NCI-H128 (cell line): ENCODE measurements around the gene MRPS23.
"Not testable (repeated sequence)": the region's sequence is repeated elsewhere in the genome, so short reads cannot be mapped to it uniquely, and the experiment has no call there.

Experiments used
- DNase-seq: peaks from one replicate; lab custom pipeline; 2025; ENCODE audit not compliant: unreplicated experiment; lab: John Stamatoyannopoulos, UW

Gene MRPS23

GRCh38 chr17:57864273-57864672 is 14.4 kb upstream of the MRPS23 start:
- DNase-seq, result no peak

DNA sequence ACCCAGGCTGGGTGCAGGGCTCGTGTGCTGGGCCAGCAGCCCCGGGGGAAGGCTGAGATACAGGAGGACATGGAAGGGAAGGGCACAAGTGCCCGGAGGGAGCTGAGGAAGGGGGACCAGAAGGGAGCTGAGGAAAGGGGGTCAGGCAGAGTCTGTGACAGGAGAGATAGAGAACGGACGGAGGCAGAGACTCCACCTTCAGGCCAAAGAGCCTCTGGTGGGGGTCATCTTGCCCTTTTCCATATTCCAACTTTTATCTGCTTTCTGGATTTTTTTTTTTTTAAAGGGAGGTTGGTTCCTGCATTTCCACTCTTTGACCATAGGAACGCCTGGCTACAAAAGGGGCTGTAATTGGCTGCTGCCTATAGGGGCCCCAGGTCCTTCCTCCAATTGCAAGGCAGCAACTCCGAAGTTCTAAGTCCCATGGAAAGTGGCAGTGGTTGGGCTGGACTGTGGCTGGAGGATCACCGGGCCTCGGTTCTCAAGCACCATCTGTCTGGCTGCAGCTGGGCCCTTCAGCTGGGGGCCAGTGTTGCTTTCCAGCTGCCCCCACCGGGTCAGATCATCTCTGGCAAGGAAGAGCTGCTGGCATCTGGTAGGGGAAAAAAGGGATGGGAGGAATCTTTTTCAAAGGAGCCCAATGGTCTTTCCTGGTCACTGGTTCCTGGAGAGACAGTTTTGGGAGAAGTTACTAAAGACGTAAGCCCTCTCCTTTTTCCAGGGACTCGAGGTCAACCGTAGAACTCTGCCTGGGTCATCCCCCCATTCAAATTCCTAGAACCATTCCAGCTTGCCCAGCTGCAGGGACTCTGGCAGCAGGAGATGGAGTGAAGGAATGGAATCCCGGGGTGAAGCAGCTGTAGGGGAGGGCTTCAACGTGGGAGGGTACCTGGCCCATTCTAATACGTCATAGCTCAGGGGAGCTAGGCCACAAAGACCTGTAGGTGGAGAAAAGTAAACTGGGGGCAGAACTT is 13.1 kb upstream of the MRPS23 start:
- DNase-seq, result no peak

DNA sequence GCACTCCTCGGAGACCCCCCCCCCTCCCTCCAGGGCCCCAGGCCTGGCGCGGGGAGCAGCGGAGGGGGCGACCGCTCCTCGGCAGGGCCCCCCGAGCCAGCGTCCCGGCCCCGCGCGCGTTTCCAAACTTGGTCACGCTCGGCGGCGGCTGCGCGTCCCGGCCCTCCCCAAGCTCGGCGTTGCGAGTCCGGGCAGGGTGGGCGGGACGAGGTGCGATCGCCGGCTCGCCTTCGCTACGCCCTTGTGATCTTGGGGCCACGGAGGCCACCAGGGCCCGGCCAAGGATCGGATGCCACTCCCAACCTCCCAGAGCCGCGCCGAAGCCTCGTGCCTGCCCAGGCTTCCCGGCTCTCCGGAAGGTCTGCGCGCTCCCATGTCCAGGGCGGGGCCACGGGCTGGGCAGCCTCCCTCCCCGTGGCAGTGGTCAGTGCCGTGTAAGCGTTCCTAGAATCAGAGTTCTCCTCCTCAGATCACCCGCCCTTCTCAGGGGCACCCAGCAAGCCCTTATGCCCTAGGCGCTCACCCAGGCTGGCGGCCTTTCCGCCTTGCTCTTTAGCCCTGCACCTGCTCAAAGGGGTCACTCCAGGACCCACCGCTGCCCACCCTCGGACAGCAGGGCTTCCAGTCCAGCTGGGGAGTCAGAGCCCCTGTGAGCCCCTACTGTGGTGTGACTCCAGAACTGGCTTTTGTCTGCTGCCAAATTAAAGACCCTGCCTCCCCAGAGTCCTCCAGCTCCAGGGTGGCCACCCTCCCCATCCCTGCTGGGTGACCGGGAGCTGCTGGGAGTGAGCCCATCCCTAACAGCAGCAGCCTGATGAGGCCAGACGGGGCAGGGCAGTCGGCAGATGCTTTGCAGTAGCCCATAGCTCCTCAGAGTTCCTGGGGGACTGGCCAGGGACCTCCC is 12.2 kb upstream of the MRPS23 start:
- no peak for DNase-seq

DNA sequence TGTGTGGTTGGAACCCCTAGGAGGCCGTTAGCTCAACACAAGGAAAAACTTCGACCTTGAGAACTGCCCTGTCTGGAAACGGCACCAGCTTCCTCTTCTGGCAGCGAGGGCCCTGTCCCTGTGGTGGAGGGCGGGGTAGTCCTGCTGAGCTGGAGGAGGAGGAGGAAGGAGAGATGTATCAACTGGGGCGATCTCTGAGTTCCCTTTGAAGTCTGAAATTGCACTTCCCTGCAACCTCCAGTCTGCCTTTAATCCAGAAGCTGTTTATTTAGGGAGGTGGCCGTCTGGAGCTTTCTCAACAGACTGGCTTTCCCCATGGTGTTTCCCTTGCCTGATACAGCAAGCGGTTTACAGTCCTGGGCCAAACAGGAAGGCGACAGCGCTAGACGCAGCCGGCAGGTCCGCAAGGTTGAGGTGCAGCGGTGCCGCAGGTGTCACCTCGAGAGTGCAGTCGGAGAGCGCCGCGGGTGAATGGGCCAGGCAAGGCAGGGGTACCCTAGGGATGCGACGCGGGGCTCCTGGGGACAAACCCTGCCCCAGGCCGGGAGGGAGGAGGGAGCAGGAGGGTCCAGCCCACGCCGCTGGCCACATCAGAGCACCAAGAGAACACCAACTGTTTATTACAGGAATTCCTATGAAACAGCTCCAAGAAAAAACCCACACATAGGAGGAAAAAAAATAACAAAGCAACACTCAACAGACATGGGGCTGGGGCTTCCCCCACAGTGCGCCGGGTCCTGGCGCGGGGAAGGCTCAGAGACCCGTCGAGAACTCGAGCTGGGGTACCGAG is 11.4 kb upstream of the MRPS23 start:
- DNase-seq, result no peak

- no peak for DNase-seq
These were observed 10.7 kb upstream of the MRPS23 start for GRCh38 chr17:57860414-57860999.

DNA sequence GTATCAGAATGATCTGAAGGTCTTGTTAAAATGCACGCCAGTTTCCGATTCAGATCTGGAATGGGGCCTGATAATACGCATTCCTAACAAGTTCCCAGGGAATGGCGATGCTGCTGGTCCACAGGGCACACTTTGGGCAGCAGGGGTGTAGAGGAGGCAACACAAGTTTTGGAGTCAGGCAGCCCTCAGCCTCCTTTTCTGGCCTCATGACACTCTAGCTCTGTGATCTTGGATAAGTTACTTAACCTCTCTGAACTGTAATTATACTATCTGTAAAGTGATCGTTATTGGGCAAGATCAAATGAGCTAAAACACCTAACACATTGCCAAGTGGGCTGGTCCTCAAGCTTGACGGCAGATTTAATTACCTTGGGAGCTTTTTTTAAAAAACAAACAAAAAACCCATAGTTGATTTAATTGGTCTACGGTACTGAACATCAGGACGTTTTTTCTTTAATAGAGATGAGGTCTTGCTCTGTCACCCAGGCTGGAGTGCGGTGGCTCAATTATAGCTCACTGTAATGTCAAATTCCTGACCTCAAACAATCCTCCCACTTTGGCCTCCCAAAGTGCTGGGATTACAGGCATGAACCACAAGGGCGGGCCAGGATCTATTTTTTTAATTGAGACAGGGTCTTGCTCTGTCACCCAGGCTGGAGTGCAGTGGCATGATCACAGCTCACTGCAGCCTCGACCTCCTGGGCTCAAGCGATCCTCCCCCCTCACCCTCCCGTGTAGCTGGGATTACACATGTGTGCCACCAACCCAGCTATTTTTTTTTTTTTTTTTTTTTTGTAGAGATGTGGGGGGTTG is 10.0 kb upstream of the MRPS23 start:
- DNase-seq, result no peak

- no peak for DNase-seq
These were observed 9.0 kb upstream of the MRPS23 start for GRCh38 chr17:57858838-57859237.

- DNase-seq, result no peak
These were observed 7.2 kb upstream of the MRPS23 start for GRCh38 chr17:57856792-57857620.

DNA sequence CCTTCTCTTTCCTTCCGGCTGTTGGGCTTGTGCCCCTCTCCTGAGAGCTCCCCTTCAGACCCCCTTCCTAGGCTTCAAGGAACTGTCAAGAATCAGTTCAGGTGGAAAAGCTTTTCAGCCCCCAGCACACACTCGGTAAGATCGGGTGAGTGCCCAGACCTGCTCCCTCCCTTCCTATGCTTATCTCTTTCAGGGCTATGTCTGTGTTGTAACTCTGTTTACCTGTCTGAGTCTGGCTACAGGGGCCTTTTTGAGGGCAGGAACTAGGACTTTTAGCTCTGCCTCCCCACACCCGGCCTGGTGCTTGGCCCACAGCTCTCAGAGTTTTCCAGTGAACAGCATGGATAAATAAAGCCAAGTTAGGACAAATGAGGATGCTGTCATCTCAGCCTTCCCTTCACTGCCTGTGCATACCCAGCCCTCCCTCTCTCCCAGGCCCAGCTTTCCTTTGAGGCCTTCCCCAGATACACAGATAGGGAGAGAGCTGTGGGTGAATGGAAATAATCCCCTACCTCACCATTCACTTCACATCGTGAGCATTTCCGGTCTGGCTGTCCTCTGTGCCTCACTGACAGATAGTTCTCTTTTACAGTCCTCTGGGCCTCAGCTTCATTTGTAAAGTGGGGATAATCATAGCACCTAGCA is 5.7 kb upstream of the MRPS23 start:
- no peak for DNase-seq

DNA sequence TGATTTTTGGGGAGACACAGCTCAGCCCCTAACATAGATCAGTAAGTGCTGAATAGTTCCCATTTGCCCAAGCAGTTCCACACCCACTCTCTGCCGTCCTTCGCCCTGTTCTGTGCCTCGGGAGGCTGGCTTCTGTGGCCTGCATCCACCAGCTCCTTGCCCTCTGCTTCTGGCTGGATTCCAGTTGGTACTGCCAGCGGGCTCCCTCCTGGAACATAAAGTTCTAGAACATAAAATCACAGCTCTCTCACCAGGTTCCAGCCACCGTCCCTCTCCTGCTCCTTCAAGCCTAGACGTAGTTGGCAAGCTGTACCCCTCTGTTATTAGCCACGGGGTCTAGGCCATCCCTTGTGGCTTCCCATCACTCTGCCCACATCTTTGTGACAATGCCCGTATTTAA is 3.9 kb upstream of the MRPS23 start:
- DNase-seq, result no peak

DNA sequence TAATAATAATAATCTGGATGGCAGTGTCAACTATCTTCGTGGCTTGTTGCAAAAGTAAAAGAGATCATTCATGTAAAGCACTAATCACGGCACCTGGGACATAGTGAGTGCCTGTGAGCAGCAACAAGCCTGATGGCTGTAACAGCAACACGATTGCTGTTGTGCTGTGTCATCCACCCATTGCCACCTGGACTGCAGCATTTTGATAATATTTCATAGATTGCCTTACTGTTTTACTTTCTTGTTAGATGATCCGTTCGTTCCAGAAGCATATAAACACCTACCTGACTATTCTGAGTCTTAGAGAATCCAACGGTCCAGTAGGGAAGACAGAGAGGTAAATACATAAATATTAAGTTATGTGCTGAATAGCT is 3.1 kb upstream of the MRPS23 start:
- DNase-seq, result no peak

DNA sequence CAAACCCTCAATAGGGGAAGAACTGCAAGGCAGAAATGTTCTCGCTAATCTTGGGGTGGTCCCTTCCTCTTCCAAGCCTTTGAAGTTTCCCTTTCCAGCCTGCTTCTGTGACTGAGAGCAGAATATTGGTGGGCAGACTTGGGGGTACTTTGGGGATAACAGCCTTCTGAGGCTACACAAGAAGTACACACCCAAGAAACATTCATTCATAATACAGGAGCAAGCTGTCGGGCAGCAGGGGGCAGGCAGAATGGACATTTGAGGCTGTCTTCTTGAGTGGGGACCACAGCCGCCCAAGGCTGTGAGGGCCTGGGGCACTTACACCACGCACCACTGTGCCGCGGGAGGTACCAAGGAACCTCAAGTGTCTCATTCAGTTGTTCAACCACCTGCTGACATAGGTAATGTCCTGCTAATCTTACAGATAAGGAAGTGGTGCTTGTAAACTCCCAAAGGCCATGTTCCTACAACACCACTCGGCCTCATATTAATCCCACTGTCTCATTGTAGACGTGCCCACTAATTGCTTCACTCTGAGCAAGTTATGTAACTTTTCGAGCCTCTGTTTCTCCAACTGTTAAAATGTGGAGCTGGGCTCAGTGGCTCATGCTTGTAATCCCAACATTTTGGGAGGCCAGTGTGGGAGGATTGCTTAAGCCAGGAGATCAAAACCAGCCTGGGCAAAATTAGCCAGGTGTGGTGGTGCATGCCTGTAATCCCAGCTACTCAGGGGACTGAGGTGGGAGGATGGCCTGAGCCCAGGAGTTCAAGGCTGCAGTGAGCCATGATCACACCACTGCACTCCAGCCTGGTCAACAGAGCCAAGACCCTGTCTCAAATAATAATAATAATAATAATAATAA is 2.5 kb upstream of the MRPS23 start:
- DNase-seq, result no peak

DNA sequence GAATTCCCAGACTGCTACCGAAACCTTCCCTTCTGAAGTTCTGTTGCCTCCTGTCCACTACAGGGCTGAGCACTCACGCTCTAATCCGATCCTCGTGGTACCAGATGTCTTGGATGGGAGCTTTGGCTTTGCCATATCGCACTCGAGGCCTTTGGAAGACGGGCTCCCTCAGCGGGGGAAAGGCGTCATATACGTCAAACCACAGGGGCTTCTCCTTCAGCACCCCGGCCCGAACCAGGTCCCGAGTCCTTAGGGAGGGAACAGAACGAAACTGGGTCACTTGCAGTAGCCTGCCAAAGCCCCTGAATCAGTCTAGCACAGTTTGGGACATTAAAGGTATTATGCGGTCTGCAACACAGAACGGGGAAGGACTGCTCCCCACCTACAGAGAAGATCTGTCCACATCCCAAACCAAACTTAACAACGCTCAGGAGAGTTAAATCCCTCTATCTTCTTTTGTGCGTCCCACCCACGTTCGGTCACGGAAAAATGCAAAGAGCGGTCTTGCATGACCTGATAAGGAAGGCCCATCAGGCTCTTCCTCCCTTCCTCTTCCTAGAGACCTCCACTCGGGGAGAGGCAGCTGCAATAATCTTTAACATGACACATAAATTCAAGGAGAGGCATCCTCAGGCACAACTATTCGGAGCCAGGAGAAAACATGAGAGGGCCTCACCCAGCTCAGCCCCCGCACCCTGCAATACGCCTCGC is 526 bp downstream of the MRPS23 start:
- DNase-seq, result no peak

- not testable (repeated sequence) for DNase-seq
These were observed 3.5 kb downstream of the MRPS23 start for GRCh38 chr17:57846056-57846945.

DNA sequence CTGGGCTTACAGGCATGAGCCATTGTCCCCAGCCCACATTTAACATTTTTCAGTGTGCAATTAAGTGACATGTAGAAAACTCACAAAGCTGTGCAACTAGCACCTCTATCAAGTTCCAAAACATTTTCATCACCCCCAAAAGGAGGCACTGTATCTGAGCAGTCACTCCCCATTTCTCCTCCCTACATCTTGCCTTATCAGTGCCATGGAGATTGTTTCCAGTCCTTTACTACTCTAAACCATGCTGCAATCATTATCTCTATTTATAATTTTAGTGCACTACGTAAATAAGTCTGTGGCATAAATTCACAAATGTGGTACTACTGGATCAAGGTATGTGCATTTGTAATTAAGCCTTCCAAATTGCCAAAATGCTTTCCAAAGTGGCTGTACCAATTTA is 7.6 kb downstream of the MRPS23 start:
- DNase-seq, result no peak

GRCh38 chr17:57839571-57839923 is 10.3 kb downstream of the MRPS23 start:
- DNase-seq, result no peak
